Astrocyte of the cerebellum (primary cell): ENCODE results near the gene LTN1.

Experiments
- DNase-seq: peaks from one replicate; pipeline ENCODE4 v3.0.0-alpha.2; 2011; ENCODE audit warnings: low read depth
- H3K4me3 ChIP-seq: 2 replicates; pipeline ENCODE4 v1.5.1; 2011; ENCODE audit warnings: mild to moderate bottlenecking, low read depth, low read length, moderate library complexity
- CTCF ChIP-seq: IDR thresholded peaks from 2 replicates; pipeline ENCODE4 v1.5.1; 2012; ENCODE audit warnings: low read length, low read depth, moderate library complexity, mild to moderate bottlenecking; ENCODE audit errors: missing control alignments
- in situ Hi-C: cut with HindIII; loops from 2 replicates; pipeline ENCODE4 v1.10.0; 2017; ENCODE audit warnings: low sequenced_read_pairs

The LTN1 gene, protein sequence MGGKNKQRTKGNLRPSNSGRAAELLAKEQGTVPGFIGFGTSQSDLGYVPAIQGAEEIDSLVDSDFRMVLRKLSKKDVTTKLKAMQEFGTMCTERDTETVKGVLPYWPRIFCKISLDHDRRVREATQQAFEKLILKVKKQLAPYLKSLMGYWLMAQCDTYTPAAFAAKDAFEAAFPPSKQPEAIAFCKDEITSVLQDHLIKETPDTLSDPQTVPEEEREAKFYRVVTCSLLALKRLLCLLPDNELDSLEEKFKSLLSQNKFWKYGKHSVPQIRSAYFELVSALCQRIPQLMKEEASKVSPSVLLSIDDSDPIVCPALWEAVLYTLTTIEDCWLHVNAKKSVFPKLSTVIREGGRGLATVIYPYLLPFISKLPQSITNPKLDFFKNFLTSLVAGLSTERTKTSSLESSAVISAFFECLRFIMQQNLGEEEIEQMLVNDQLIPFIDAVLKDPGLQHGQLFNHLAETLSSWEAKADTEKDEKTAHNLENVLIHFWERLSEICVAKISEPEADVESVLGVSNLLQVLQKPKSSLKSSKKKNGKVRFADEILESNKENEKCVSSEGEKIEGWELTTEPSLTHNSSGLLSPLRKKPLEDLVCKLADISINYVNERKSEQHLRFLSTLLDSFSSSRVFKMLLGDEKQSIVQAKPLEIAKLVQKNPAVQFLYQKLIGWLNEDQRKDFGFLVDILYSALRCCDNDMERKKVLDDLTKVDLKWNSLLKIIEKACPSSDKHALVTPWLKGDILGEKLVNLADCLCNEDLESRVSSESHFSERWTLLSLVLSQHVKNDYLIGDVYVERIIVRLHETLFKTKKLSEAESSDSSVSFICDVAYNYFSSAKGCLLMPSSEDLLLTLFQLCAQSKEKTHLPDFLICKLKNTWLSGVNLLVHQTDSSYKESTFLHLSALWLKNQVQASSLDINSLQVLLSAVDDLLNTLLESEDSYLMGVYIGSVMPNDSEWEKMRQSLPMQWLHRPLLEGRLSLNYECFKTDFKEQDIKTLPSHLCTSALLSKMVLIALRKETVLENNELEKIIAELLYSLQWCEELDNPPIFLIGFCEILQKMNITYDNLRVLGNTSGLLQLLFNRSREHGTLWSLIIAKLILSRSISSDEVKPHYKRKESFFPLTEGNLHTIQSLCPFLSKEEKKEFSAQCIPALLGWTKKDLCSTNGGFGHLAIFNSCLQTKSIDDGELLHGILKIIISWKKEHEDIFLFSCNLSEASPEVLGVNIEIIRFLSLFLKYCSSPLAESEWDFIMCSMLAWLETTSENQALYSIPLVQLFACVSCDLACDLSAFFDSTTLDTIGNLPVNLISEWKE (N-terminal part only)

DNA sequence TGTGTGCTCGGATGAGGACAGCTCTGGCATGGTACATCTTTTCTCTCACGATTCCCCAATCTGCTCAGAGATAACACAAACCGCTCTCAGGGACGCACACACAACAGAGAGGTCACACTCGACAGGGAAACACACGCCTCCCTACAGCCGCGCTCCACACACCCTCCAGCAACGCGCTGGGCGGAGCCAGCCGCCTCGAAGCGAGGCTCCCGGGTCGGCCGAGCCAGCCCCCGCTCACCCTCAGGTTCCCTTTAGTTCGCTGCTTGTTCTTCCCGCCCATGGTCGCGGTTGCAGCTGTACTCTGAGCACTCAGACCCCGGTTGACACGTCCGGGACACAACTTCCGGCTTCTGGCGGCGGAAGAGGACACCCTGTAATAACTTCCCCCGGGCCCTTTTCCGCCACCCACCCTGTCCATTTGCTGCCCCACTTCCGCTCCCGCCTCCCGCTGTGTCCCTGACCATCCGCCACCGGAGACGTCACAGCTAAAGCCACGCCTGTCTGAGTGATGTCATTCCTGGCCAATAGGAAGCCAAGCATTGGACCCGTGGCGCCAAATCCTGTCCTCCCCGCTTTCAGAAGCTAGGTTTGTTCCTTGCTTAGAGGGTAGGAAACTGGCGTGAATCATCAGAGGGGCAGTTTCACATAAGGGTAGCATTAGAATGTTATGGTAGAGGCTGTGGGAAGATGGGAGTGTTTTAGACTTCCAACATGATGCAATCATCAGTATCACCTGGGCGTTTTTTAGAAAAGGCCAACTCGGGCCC is at the start of gene LTN1:
Gene LTN1 (minus strand): TSS at position 352 of the 767 bp plus-strand sequence. CDS start 72 bp downstream, at position 280.
- H3K4me3 ChIP-seq: peak within 1 kb of the TSS; percentile 84
- no peak for TF ChIP-seq CTCF
- peak; percentile 98 for DNase-seq
- in situ Hi-C loops: no loop called here

DNA sequence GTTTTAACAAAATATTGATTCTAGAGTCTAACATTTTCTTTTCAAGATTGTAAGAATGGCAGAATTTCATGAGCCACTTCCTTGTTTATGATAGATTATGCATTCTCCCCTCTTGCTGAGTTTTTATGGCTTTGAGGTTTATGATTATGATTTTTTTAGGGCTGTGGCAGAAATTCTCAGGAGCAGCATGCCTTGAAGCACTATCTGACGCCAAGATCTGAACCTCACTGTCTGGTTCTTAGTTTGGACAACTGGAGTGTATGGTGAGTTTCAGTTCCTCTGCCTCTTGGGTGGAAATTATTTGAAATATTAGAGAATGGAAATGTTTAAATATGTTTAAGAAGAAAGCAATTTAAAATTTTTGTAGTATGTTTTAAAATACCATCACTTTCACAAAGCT is 42.0 kb upstream of the LTN1 start:
- TF ChIP-seq CTCF: no peak
- DNase-seq: no peak
- no peak overlapping the region for H3K4me3 ChIP-seq
- in situ Hi-C loops: no loop called here

GRCh38 chr21:29033871-29034270 is 41.2 kb upstream of the LTN1 start:
- no peak for DNase-seq
- H3K4me3 ChIP-seq: no peak overlapping the region
- TF ChIP-seq CTCF: no peak
- in situ Hi-C loops: no loop called here

DNA sequence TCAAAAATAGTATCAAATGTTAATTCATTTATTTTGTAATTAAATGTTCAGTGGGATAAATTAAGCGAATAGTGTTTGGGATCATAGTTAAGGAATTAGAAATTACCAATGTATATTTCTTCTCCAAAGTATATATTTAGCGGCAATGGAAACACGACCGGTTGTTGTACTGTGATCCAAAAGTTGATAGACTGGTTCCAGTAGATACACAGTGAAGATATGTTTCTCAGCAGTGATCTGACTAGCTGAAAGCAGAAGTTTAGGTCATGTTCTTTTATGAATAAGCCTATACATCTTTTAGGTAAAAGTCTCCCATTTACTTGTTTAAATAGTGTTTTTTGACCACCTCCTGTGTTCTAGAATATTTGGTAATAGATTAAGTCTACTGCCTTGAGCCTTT is 40.6 kb upstream of the LTN1 start:
- no peak for DNase-seq
- H3K4me3 ChIP-seq: no peak overlapping the region
- in situ Hi-C loops: no loop called here
- TF ChIP-seq CTCF: no peak

DNA sequence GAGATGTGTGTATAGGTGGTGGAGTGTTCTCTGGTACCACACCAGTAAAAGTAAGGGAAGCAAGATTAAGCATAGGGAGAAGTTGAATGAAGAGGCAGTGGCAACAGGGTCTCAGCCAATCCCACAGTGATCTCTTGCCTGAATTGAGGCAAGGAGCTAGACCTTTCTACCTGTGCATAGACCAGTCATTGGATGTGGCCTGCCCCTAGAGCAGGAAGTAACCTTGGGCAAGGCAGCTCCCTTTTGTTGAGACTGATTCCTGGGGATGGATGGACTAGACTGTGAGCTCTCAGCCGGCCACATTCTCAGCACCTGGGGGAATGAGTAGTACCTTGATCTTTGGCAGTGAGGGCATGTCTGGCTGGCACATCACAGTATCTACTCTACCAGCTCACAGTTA is 38.2 kb upstream of the LTN1 start:
- in situ Hi-C loops: no loop called here
- DNase-seq: no peak
- no peak for TF ChIP-seq CTCF
- no peak overlapping the region for H3K4me3 ChIP-seq

GRCh38 chr21:29029524-29029923 is 36.8 kb upstream of the LTN1 start:
- TF ChIP-seq CTCF: no peak
- in situ Hi-C loops: no loop called here
- no peak overlapping the region for H3K4me3 ChIP-seq
- no peak for DNase-seq
